HEK293T (cell line): Measurements from ENCODE around the gene AHCY.

Experiments used
- BHLHE40 ChIP-seq: fragments of 450-650 bp; IDR thresholded peaks from 2 replicates; pipeline ENCODE4 v1.6.1; 2016; ENCODE audit warnings: mild to moderate bottlenecking, moderate library complexity, borderline replicate concordance
- ELF4 ChIP-seq: fragments of 450-650 bp; IDR thresholded peaks from 2 replicates; pipeline ENCODE4 v1.6.1; 2017; ENCODE audit warnings: antibody characterized with exemption
- FOXA1 ChIP-seq: fragments of 450-650 bp; IDR thresholded peaks from 2 replicates; pipeline ENCODE4 v1.6.1; 2016; ENCODE audit warnings: mild to moderate bottlenecking
- FOXM1 ChIP-seq: fragments of 450-650 bp; IDR thresholded peaks from 2 replicates; pipeline ENCODE4 v1.6.1; 2017; ENCODE audit warnings: mild to moderate bottlenecking, borderline replicate concordance
- L3MBTL2 ChIP-seq: fragments of 450-650 bp; conservative IDR thresholded peaks from 2 replicates; pipeline ENCODE4 v1.6.1; 2016; ENCODE audit warnings: mild to moderate bottlenecking
- SP1 ChIP-seq: fragments of 450-650 bp; IDR thresholded peaks from 2 replicates; pipeline ENCODE4 v1.6.1; 2017
- SUZ12 ChIP-seq: fragments of 450-650 bp; IDR thresholded peaks from 2 replicates; pipeline ENCODE4 v1.6.1; 2016; ENCODE audit warnings: mild to moderate bottlenecking
- TARDBP ChIP-seq: fragments of 450-650 bp; IDR thresholded peaks from 2 replicates; pipeline ENCODE4 v1.6.1; 2016

DNA sequence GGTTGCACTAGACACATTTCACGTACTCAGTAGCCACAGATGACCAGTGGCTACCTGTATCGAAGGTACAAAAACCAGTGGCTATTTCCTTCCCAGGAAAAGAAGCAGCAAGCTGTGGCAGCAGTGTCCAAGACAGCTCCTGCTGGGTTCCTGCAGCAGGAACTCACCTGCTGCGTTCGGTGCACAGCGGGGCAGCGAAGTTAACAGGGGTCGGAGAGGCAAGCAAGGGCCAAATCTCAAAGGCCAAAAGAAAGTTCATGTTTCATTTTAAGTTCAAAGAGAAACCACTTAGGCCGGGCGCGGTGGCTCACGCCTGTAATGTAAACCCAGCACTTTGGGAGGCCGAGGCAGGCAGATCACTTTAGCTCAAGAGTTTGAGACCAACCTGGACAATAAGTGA lies 35.0 kb downstream of the AHCY start:
- no peak for TF ChIP-seq L3MBTL2
- TF ChIP-seq ELF4: no peak
- no peak for TF ChIP-seq FOXM1
- no peak for TF ChIP-seq TARDBP
- no peak for TF ChIP-seq SUZ12
- TF ChIP-seq SP1: no peak
- TF ChIP-seq FOXA1: no peak
- no peak for TF ChIP-seq BHLHE40
